SK-N-SH (cell line): Measurements from ENCODE around the gene C9orf43.

Experiments
- CTCF ChIP-seq: fragments of 200-600 bp; sonication (generic); IDR thresholded peaks from 2 replicates; pipeline ENCODE4 v1.6.1; 2017; ENCODE audit warnings: antibody characterized with exemption, mild to moderate bottlenecking, moderate library complexity
- JUND ChIP-seq: IDR thresholded peaks from 2 replicates; pipeline ENCODE4 v1.4.0; 2012
- MAX ChIP-seq: IDR thresholded peaks from 2 replicates; pipeline ENCODE4 v1.4.0; 2012; ENCODE audit warnings: low read depth
- NFIC ChIP-seq: IDR thresholded peaks from 2 replicates; pipeline ENCODE4 v1.4.0; 2012; ENCODE audit warnings: borderline replicate concordance
- POLR2AphosphoS5 ChIP-seq: IDR thresholded peaks from 2 replicates; pipeline ENCODE4 v1.6.1; 2012; ENCODE audit warnings: low read depth, low read length
- RAD21 ChIP-seq: IDR thresholded peaks from 2 replicates; pipeline ENCODE4 v1.6.1; 2012; ENCODE audit warnings: mild to moderate bottlenecking, low read length
- REST ChIP-seq: IDR thresholded peaks from 2 replicates; pipeline ENCODE4 v1.6.1; 2012; ENCODE audit warnings: mild to moderate bottlenecking, low read depth, low read length, moderate library complexity
- RFX5 ChIP-seq: IDR thresholded peaks from 2 replicates; pipeline ENCODE4 v1.6.1; 2012; ENCODE audit warnings: mild to moderate bottlenecking, improper control_type of control experiment, low read length
- SMC3 ChIP-seq: IDR thresholded peaks from 2 replicates; pipeline ENCODE4 v1.6.1; 2012; ENCODE audit warnings: low read depth, low read length, improper control_type of control experiment
- USF1 ChIP-seq: IDR thresholded peaks from 2 replicates; pipeline ENCODE4 v1.4.0; 2012; ENCODE audit warnings: low read depth, borderline replicate concordance
- USF2 ChIP-seq: fragments of 150-350 bp; IDR thresholded peaks from 2 replicates; pipeline ENCODE4 v1.6.1; 2017; ENCODE audit warnings: antibody characterized with exemption, low read length, low read depth, borderline replicate concordance
- YY1 ChIP-seq: IDR thresholded peaks from 2 replicates; pipeline ENCODE4 v1.4.0; 2012; ENCODE audit warnings: low read depth, mild to moderate bottlenecking
- ZBTB33 ChIP-seq: IDR thresholded peaks from 2 replicates; pipeline ENCODE4 v1.4.0; 2012; ENCODE audit warnings: low read depth, borderline replicate concordance

GRCh38 chr9:113427629-113428028 lies 17.1 kb downstream of the C9orf43 start:
- no peak for TF ChIP-seq CTCF
- TF ChIP-seq NFIC, result no peak
- no peak for TF ChIP-seq SMC3
- no peak for TF ChIP-seq USF1
- no peak for TF ChIP-seq ZBTB33
- TF ChIP-seq YY1, result no peak
- TF ChIP-seq RAD21, result no peak
- no peak for TF ChIP-seq REST
- TF ChIP-seq POLR2AphosphoS5, result no peak
- no peak for TF ChIP-seq MAX
- TF ChIP-seq RFX5, result no peak
- TF ChIP-seq USF2, result no peak
- TF ChIP-seq JUND, result no peak
